PC-9 (cell line): ENCODE measurements around the gene SUB1.

Source experiments
- EZH2 ChIP-seq: fragments of 200-600 bp; sonication (generic); IDR thresholded peaks from 2 replicates; pipeline ENCODE4 v1.8.0; 2017; ENCODE audit warnings: antibody characterized with exemption, low read depth
- TF ChIP-seq, protein P1 (sequence below): fragments of 200-600 bp; sonication (generic); conservative IDR thresholded peaks from 2 replicates; pipeline ENCODE4 v1.6.1; 2017; ENCODE audit warnings: mixed run types, antibody characterized with exemption, mild to moderate bottlenecking, moderate library complexity

DNA sequence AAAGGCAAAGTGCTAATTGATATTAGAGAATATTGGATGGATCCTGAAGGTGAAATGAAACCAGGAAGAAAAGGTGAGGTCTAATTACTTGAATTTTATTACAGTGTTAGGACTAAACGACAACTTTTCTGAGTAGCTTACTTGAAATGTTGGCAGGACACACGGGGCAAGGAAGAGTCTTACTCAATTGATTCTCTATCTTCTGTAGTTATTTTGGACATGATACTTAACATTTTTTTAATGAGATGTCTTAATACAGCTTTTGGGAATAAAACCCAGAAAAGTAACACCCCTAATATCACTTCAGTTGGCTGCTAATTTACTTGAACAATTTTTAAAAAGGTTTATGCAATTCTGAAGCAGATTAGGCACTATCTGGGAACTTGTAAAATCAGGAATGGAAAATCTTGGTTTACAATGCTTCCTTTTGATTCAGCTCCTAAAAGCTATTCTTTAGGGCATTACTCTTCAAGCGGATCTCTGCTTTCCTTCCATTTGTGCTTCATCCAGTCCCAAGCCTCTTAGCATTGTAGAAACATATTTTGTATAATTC lies 13.7 kb downstream of the SUB1 start:
- TF ChIP-seq, protein P1, sequence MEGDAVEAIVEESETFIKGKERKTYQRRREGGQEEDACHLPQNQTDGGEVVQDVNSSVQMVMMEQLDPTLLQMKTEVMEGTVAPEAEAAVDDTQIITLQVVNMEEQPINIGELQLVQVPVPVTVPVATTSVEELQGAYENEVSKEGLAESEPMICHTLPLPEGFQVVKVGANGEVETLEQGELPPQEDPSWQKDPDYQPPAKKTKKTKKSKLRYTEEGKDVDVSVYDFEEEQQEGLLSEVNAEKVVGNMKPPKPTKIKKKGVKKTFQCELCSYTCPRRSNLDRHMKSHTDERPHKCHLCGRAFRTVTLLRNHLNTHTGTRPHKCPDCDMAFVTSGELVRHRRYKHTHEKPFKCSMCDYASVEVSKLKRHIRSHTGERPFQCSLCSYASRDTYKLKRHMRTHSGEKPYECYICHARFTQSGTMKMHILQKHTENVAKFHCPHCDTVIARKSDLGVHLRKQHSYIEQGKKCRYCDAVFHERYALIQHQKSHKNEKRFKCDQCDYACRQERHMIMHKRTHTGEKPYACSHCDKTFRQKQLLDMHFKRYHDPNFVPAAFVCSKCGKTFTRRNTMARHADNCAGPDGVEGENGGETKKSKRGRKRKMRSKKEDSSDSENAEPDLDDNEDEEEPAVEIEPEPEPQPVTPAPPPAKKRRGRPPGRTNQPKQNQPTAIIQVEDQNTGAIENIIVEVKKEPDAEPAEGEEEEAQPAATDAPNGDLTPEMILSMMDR = no peak
- TF ChIP-seq EZH2 = no peak
